Measurements from ENCODE around the gene FMO4.

DNA sequence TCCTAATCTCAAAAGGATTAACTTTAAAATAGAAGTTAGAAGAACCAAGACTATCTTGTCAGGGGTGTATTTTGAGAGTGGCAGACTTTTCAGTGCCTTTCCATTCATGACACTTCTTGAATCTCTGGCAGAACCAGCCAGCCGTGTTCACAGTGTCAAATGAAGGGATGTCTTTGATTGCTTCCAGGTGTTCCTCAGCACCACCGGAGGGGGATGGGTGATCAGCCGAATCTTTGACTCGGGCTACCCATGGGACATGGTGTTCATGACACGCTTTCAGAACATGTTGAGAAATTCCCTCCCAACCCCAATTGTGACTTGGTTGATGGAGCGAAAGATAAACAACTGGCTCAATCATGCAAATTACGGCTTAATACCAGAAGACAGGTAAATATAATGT is 33.4 kb upstream of the FMO4 start:
- TF ChIP-seq, protein P1, sequence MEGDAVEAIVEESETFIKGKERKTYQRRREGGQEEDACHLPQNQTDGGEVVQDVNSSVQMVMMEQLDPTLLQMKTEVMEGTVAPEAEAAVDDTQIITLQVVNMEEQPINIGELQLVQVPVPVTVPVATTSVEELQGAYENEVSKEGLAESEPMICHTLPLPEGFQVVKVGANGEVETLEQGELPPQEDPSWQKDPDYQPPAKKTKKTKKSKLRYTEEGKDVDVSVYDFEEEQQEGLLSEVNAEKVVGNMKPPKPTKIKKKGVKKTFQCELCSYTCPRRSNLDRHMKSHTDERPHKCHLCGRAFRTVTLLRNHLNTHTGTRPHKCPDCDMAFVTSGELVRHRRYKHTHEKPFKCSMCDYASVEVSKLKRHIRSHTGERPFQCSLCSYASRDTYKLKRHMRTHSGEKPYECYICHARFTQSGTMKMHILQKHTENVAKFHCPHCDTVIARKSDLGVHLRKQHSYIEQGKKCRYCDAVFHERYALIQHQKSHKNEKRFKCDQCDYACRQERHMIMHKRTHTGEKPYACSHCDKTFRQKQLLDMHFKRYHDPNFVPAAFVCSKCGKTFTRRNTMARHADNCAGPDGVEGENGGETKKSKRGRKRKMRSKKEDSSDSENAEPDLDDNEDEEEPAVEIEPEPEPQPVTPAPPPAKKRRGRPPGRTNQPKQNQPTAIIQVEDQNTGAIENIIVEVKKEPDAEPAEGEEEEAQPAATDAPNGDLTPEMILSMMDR (IDR thresholded peaks at IDR 0.05), result no peak
- TF ChIP-seq POLR2A (IDR thresholded peaks at IDR 0.05), result no peak
